ENCODE results near the gene MAPK1.

Gene MAPK1

GRCh38 chr22:21735200-21736083 lies 132.0 kb downstream of the MAPK1 start, which contains the start of gene YPEL1:
Gene YPEL1, minus strand, starts transcription at chr22:21735794. Its CDS starts 25,050 bp downstream, at chr22:21710744.
- H2AFZ ChIP-seq (ENCODE audit: low read depth, low read length, severe bottlenecking): peak within 1 kb of the TSS; percentile 96
- peak within 1 kb of the TSS; percentile 98 for H3K4me2 ChIP-seq (ENCODE audit: low read depth, low read length, poor library complexity, severe bottlenecking)
- H3K4me3 ChIP-seq (ENCODE audit: insufficient read depth, low read length, poor library complexity, severe bottlenecking): peak within 1 kb of the TSS; percentile 73
- no peaks in the 10 kb centered on the region for H3K9me3 ChIP-seq (ENCODE audit: insufficient read depth, low read length)
- H3K9me2 ChIP-seq (replicated peaks; ENCODE audit: insufficient read depth, low read length): no peaks in the 10 kb centered on the region
- H3K36me3 ChIP-seq (ENCODE audit: low read length): no peaks in the 10 kb centered on the region
- H3K27me3 ChIP-seq (ENCODE audit: low read length): no peaks in the 10 kb centered on the region
- no peaks in the 10 kb centered on the region for H3F3A ChIP-seq (ENCODE audit: insufficient read depth)
- no peaks in the 10 kb centered on the region for H3K79me2 ChIP-seq (ENCODE audit: insufficient read depth, low read length)
- no peak for TF ChIP-seq EZH2phosphoT487 (conservative IDR thresholded peaks at IDR 0.05; ENCODE audit: low read length)
- no peak for TF ChIP-seq CTCF (IDR thresholded peaks at IDR 0.05; ENCODE audit: insufficient read depth, low read length, poor library complexity, severe bottlenecking)
- peak within 1 kb of the TSS; percentile 59 for H3K9ac ChIP-seq (ENCODE audit: low read length)
- no peaks in the 10 kb centered on the region for H4K20me1 ChIP-seq (ENCODE audit: low read depth, low read length)
- no peak within 1 kb of the TSS for H3K27ac ChIP-seq (ENCODE audit: low read depth, low read length)

GRCh38 chr22:21734540-21735199 lies 132.8 kb downstream of the MAPK1 start:
- Histone ChIP-seq H3K27ac (ENCODE audit: low read depth, low read length) (no peak overlapping the region), H3K9ac (ENCODE audit: low read length) (peak overlapping the region; percentile 59)

GRCh38 chr22:21731503-21731902 lies 135.9 kb downstream of the MAPK1 start:
- no peak for TF ChIP-seq EZH2phosphoT487 (conservative IDR thresholded peaks at IDR 0.05; ENCODE audit: low read length)
- TF ChIP-seq CTCF (IDR thresholded peaks at IDR 0.05; ENCODE audit: insufficient read depth, low read length, poor library complexity, severe bottlenecking): no peak

More at GRCh38 chr22:21734540-21735199, 132.8 kb downstream of the MAPK1 start:
- H3K4me2 ChIP-seq (ENCODE audit: low read depth, low read length, poor library complexity, severe bottlenecking): peak overlapping the region; percentile 98
- H3K36me3 ChIP-seq (ENCODE audit: low read length): no peaks in the 10 kb centered on the region
- H3K79me2 ChIP-seq (ENCODE audit: insufficient read depth, low read length): no peaks in the 10 kb centered on the region
- peak overlapping the region; percentile 73 for H3K4me3 ChIP-seq (ENCODE audit: insufficient read depth, low read length, poor library complexity, severe bottlenecking)
- H4K20me1 ChIP-seq (ENCODE audit: low read depth, low read length): no peaks in the 10 kb centered on the region
- H3F3A ChIP-seq (ENCODE audit: insufficient read depth): no peaks in the 10 kb centered on the region
- no peaks in the 10 kb centered on the region for H3K27me3 ChIP-seq (ENCODE audit: low read length)
- peak overlapping the region; percentile 96 for H2AFZ ChIP-seq (ENCODE audit: low read depth, low read length, severe bottlenecking)
- TF ChIP-seq CTCF (IDR thresholded peaks at IDR 0.05; ENCODE audit: insufficient read depth, low read length, poor library complexity, severe bottlenecking): no peak
- TF ChIP-seq EZH2phosphoT487 (conservative IDR thresholded peaks at IDR 0.05; ENCODE audit: low read length): no peak
- H3K9me2 ChIP-seq (replicated peaks; ENCODE audit: insufficient read depth, low read length): no peaks in the 10 kb centered on the region
- no peaks in the 10 kb centered on the region for H3K9me3 ChIP-seq (ENCODE audit: insufficient read depth, low read length)

More at GRCh38 chr22:21731503-21731902, 135.9 kb downstream of the MAPK1 start:
- Histone ChIP-seq H3K9me3 (ENCODE audit: insufficient read depth, low read length) (no peaks in the 10 kb centered on the region), H3K4me3 (ENCODE audit: insufficient read depth, low read length, poor library complexity, severe bottlenecking) (no peak overlapping the region), H3K79me2 (ENCODE audit: insufficient read depth, low read length) (no peaks in the 10 kb centered on the region), H4K20me1 (ENCODE audit: low read depth, low read length) (no peaks in the 10 kb centered on the region), H3K9me2 (replicated peaks; ENCODE audit: insufficient read depth, low read length) (no peaks in the 10 kb centered on the region), H3K36me3 (ENCODE audit: low read length) (no peaks in the 10 kb centered on the region), H3K27ac (ENCODE audit: low read depth, low read length) (no peak overlapping the region), H3K27me3 (ENCODE audit: low read length) (no peaks in the 10 kb centered on the region), H3K9ac (ENCODE audit: low read length) (no peak overlapping the region), H3K4me2 (ENCODE audit: low read depth, low read length, poor library complexity, severe bottlenecking) (no peak overlapping the region), H2AFZ (ENCODE audit: low read depth, low read length, severe bottlenecking) (no peak overlapping the region), H3F3A (ENCODE audit: insufficient read depth) (no peaks in the 10 kb centered on the region)
